HEK293 (cell line): ENCODE measurements around the gene PAPSS2.
"Not testable (repeated sequence)": the region's sequence is repeated elsewhere in the genome, so short reads cannot be mapped to it uniquely, and the experiment has no call there.

Experiments
- CTCF ChIA-PET: fragments of 350-600 bp; formaldehyde crosslinking; extraction: SDS; loops from one replicate; lab custom pipeline; 2021; ENCODE audit warnings: antibody characterized with exemption; lab: Yijun Ruan, JAX
- POLR2A ChIA-PET: fragments of 300-600 bp; formaldehyde crosslinking; extraction: SDS; loops from one replicate; lab custom pipeline; 2020; ENCODE audit warnings: antibody characterized with exemption, inconsistent platforms; lab: Yijun Ruan, JAX
- H3K27ac ChIP-seq: fragments of 200-500 bp; sonication (Bioruptor generic); 2 replicates; pipeline ENCODE4 v1.5.1; 2014; ENCODE audit warnings: low read depth, low read length, control low read depth, inconsistent platforms; ENCODE audit errors: extremely low read depth
- H3K36me3 ChIP-seq, 2 experiments: fragments of 200-500 bp in 1 of 2; sonication (Bioruptor generic) in 1 of 2; 1 replicate in 1 of 2; 2 replicates in 1 of 2; pipeline ENCODE4 v1.5.1; 2014 to 2017; ENCODE audit warnings: inconsistent platforms in 2 of 2, low read length in 2 of 2; ENCODE audit not compliant: control insufficient read depth in 2 of 2, insufficient read depth in 1 of 2
- H3K4me1 ChIP-seq: fragments of 200-500 bp; sonication (Bioruptor generic); 2 replicates; pipeline ENCODE4 v1.5.1; 2014; ENCODE audit warnings: mild to moderate bottlenecking, low read length, inconsistent platforms; ENCODE audit not compliant: control insufficient read depth, insufficient read depth
- H3K4me3 ChIP-seq: 2 replicates; pipeline ENCODE4 v1.5.1; 2011; ENCODE audit warnings: low read depth, mild to moderate bottlenecking, control low read depth, low read length, moderate library complexity
- H3K9me3 ChIP-seq: fragments of 200-500 bp; sonication (Bioruptor generic); 2 replicates; pipeline ENCODE4 v1.5.1; 2014; ENCODE audit warnings: low read depth, low read length, inconsistent platforms; ENCODE audit not compliant: control insufficient read depth, insufficient read depth
- GFI1B ChIP-seq: fragments of 450-650 bp; formaldehyde crosslinking; IDR thresholded peaks from 2 replicates; pipeline ENCODE4 v1.5.1; 2016; ENCODE audit warnings: missing biosample characterization, missing genetic modification characterization
- MZF1 ChIP-seq: fragments of 450-650 bp; formaldehyde crosslinking; IDR thresholded peaks from 2 replicates; pipeline ENCODE4 v1.5.1; 2017; ENCODE audit warnings: missing biosample characterization, missing genetic modification characterization, borderline replicate concordance
- REST ChIP-seq: fragments of 450-650 bp; formaldehyde crosslinking; IDR thresholded peaks from 2 replicates; pipeline ENCODE4 v1.5.1; 2016; ENCODE audit warnings: missing biosample characterization, missing genetic modification characterization
- SCRT2 ChIP-seq: fragments of 450-650 bp; formaldehyde crosslinking; IDR thresholded peaks from 2 replicates; pipeline ENCODE4 v1.5.1; 2016; ENCODE audit warnings: missing biosample characterization, missing genetic modification characterization
- ZBTB8A ChIP-seq: fragments of 450-650 bp; formaldehyde crosslinking; IDR thresholded peaks from 2 replicates; pipeline ENCODE4 v1.5.1; 2016; ENCODE audit warnings: missing biosample characterization, missing genetic modification characterization
- ZFP37 ChIP-seq: fragments of 450-650 bp; formaldehyde crosslinking; IDR thresholded peaks from 2 replicates; pipeline ENCODE4 v1.5.1; 2016; ENCODE audit warnings: missing biosample characterization, missing genetic modification characterization
- ZNF114 ChIP-seq: fragments of 450-650 bp; formaldehyde crosslinking; IDR thresholded peaks from 2 replicates; pipeline ENCODE4 v1.5.0; 2017; ENCODE audit warnings: missing biosample characterization, missing genetic modification characterization
- ZNF202 ChIP-seq: fragments of 450-650 bp; formaldehyde crosslinking; IDR thresholded peaks from 2 replicates; pipeline ENCODE4 v1.5.1; 2016; ENCODE audit warnings: missing biosample characterization, missing genetic modification characterization, borderline replicate concordance
- ZNF266 ChIP-seq: fragments of 450-650 bp; formaldehyde crosslinking; IDR thresholded peaks from 2 replicates; pipeline ENCODE4 v1.5.1; 2016; ENCODE audit warnings: missing biosample characterization, missing genetic modification characterization, low read depth
- ZNF292 ChIP-seq: fragments of 450-650 bp; formaldehyde crosslinking; IDR thresholded peaks from 2 replicates; pipeline ENCODE4 v1.5.1; 2016; ENCODE audit warnings: low read depth, missing biosample characterization, missing genetic modification characterization, borderline replicate concordance
- ZNF341 ChIP-seq: fragments of 450-650 bp; formaldehyde crosslinking; IDR thresholded peaks from 2 replicates; pipeline ENCODE4; 2016; ENCODE audit warnings: low read depth, missing biosample characterization, missing genetic modification characterization
- ZNF354C ChIP-seq: fragments of 450-650 bp; formaldehyde crosslinking; IDR thresholded peaks from 2 replicates; pipeline ENCODE4 v1.5.1; 2016; ENCODE audit warnings: missing biosample characterization, missing genetic modification characterization, low read depth, borderline replicate concordance
- ZNF362 ChIP-seq: fragments of 450-650 bp; formaldehyde crosslinking; IDR thresholded peaks from 2 replicates; pipeline ENCODE4 v1.5.1; 2016; ENCODE audit warnings: missing biosample characterization, missing genetic modification characterization
- ZNF433 ChIP-seq: fragments of 450-650 bp; formaldehyde crosslinking; IDR thresholded peaks from 2 replicates; pipeline ENCODE4 v1.5.1; 2016; ENCODE audit warnings: missing biosample characterization, missing genetic modification characterization, low read depth
- ZNF501 ChIP-seq: fragments of 450-650 bp; formaldehyde crosslinking; IDR thresholded peaks from 2 replicates; pipeline ENCODE4 v1.5.1; 2016; ENCODE audit warnings: missing biosample characterization, missing genetic modification characterization
- ZNF510 ChIP-seq: fragments of 450-650 bp; formaldehyde crosslinking; IDR thresholded peaks from 2 replicates; pipeline ENCODE4 v1.5.1; 2018; ENCODE audit warnings: mild to moderate bottlenecking, missing genetic modification characterization, missing biosample characterization; ENCODE audit not compliant: insufficient replicate concordance
- ZNF560 ChIP-seq: fragments of 450-650 bp; formaldehyde crosslinking; IDR thresholded peaks from 2 replicates; pipeline ENCODE4 v1.5.1; 2017; ENCODE audit warnings: missing biosample characterization, missing genetic modification characterization, borderline replicate concordance
- ZNF580 ChIP-seq: fragments of 450-650 bp; formaldehyde crosslinking; IDR thresholded peaks from 2 replicates; pipeline ENCODE4 v1.5.1; 2016; ENCODE audit warnings: missing biosample characterization, missing genetic modification characterization
- ZNF629 ChIP-seq: fragments of 450-650 bp; formaldehyde crosslinking; IDR thresholded peaks from 2 replicates; pipeline ENCODE4 v1.5.1; 2017; ENCODE audit warnings: missing biosample characterization, missing genetic modification characterization
- ZNF654 ChIP-seq: fragments of 450-650 bp; formaldehyde crosslinking; IDR thresholded peaks from 2 replicates; pipeline ENCODE4 v1.5.1; 2016; ENCODE audit warnings: low read depth, missing biosample characterization, missing genetic modification characterization
- ZNF664 ChIP-seq: fragments of 450-650 bp; formaldehyde crosslinking; IDR thresholded peaks from 2 replicates; pipeline ENCODE4 v1.5.1; 2016; ENCODE audit warnings: missing biosample characterization, missing genetic modification characterization
- ZNF791 ChIP-seq: fragments of 450-650 bp; formaldehyde crosslinking; IDR thresholded peaks from 2 replicates; pipeline ENCODE4 v1.5.1; 2016; ENCODE audit warnings: missing biosample characterization, missing genetic modification characterization
- ZXDB ChIP-seq: fragments of 450-650 bp; formaldehyde crosslinking; IDR thresholded peaks from 2 replicates; pipeline ENCODE4 v1.5.1; 2016; ENCODE audit warnings: missing biosample characterization, missing genetic modification characterization
- TF ChIP-seq, protein P1 (sequence below): fragments of 450-650 bp; formaldehyde crosslinking; IDR thresholded peaks from 2 replicates; pipeline ENCODE4 v1.5.1; 2016; ENCODE audit warnings: missing biosample characterization, missing genetic modification characterization, borderline replicate concordance

Gene PAPSS2

DNA sequence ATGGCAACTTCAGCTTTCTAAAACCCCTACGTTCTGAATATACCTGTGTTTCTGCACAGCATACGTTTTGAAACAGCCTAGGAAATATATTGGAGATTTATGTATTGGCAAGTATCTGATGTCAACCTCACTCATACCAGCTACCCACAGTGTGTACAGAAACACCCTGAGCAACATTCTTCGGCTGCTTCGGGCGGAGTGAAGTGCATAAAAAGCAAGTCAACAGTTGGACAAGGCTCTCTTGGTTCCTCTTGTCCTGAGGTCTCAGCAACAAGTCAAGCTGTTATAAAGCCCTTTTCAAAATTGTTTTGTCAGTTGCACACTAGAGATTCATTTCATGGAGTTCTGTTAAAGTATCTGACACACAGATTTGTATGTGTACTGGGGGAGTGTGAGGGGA, 40.0 kb upstream of the PAPSS2 start:
- TF ChIP-seq SCRT2 (tag by site-specific recombination) (peak; percentile 71), ZNF114 (tag by site-specific recombination) (no peak)
- TF ChIP-seq, all 188 proteins: peak for 1
- no peaks in the 10 kb centered on the region for H3K36me3 ChIP-seq
- H3K4me1 ChIP-seq: no peaks in the 10 kb centered on the region
- H3K27ac ChIP-seq: no peak overlapping the region
- H3K4me3 ChIP-seq: no peak overlapping the region
- ChIA-PET CTCF (no interaction called here), POLR2A (no interaction called here)
- H3K9me3 ChIP-seq: no peaks in the 10 kb centered on the region

- CTCF ChIA-PET, H3K36me3 ChIP-seq, POLR2A ChIA-PET, H3K4me1 ChIP-seq, H3K9me3 ChIP-seq, H3K4me3 ChIP-seq, H3K27ac ChIP-seq: not testable (repeated sequence)
- TF ChIP-seq ZNF510 (tag by site-specific recombination): peak; percentile 80
- TF ChIP-seq MZF1 (tag by site-specific recombination): peak; percentile 40; the same call in 1 of the 2 replicates
- peak; percentile 74; the same call in 1 of the 2 replicates for TF ChIP-seq ZNF266 (tag by site-specific recombination)
- TF ChIP-seq REST (tag by site-specific recombination): peak; percentile 77
- 0 out of 2 replicates have a peak, but pooled peaks have one; percentile 41 for TF ChIP-seq ZNF362 (tag by site-specific recombination)
- peak; percentile 71 for TF ChIP-seq ZBTB8A (tag by site-specific recombination)
- peak; percentile 24; the same call in 1 of the 2 replicates for TF ChIP-seq GFI1B
- TF ChIP-seq ZNF292 (tag by site-specific recombination): peak; percentile 67; the same call in 1 of the 2 replicates
- 0 out of 2 replicates have a peak, but pooled peaks have one; percentile 24 for TF ChIP-seq ZNF354C (tag by site-specific recombination)
- 0 out of 2 replicates have a peak, but pooled peaks have one; percentile 44 for TF ChIP-seq ZNF501 (tag by site-specific recombination)
- TF ChIP-seq ZNF341 (tag by site-specific recombination): peak; percentile 30; the same call in 1 of the 2 replicates
- 0 out of 2 replicates have a peak, but pooled peaks have one; percentile 52 for TF ChIP-seq ZNF791 (tag by site-specific recombination)
- TF ChIP-seq, protein P1, sequence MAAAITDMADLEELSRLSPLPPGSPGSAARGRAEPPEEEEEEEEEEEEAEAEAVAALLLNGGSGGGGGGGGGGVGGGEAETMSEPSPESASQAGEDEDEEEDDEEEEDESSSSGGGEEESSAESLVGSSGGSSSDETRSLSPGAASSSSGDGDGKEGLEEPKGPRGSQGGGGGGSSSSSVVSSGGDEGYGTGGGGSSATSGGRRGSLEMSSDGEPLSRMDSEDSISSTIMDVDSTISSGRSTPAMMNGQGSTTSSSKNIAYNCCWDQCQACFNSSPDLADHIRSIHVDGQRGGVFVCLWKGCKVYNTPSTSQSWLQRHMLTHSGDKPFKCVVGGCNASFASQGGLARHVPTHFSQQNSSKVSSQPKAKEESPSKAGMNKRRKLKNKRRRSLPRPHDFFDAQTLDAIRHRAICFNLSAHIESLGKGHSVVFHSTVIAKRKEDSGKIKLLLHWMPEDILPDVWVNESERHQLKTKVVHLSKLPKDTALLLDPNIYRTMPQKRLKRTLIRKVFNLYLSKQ (tag by site-specific recombination): peak; percentile 70; the same call in 1 of the 2 replicates
- peak; percentile 86 for TF ChIP-seq ZNF433 (tag by site-specific recombination)
- peak; percentile 68; the same call in 1 of the 2 replicates for TF ChIP-seq ZNF202 (tag by site-specific recombination)
- TF ChIP-seq ZFP37 (tag by site-specific recombination): 0 out of 2 replicates have a peak, but pooled peaks have one; percentile 45
- TF ChIP-seq ZNF580 (tag by site-specific recombination): 0 out of 2 replicates have a peak, but pooled peaks have one; percentile 41
- TF ChIP-seq ZNF664 (tag by site-specific recombination): peak; percentile 38; the same call in 1 of the 2 replicates
- 0 out of 2 replicates have a peak, but pooled peaks have one; percentile 46 for TF ChIP-seq ZNF629 (tag by site-specific recombination)
- TF ChIP-seq ZXDB (tag by site-specific recombination): peak; percentile 59; the same call in 1 of the 2 replicates
- TF ChIP-seq ZNF654 (tag by site-specific recombination): peak; percentile 42; the same call in 1 of the 2 replicates
- 0 out of 2 replicates have a peak, but pooled peaks have one; percentile 23 for TF ChIP-seq ZNF560
Observed at GRCh38 chr10:87621440-87621839, 38.2 kb upstream of the PAPSS2 start.
